Measurements from ENCODE around the gene SEPSECS.

DNA sequence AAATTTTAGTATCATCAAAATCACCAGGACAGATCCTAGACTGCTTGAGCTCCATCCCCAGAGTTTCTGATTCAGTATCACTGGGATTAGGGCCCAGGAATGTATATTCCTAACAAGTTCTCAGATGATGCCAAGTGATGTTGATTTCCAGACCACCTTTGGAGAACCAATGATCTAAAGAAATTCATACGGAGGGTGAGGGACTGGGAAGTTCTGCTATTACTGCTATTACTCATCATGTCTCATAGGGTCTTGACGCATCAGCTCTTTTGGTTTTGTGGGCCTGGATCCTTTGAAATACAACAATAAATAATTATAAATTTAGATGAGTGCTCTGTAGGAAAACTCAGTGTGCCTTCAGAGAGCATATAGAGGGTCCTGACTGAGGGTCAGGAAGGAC is 69.7 kb downstream of the SEPSECS start:
- no peak for TF ChIP-seq EP300 (IDR thresholded peaks at IDR 0.05)
- TF ChIP-seq POLR2AphosphoS5 (IDR thresholded peaks at IDR 0.05): no peak
- TF ChIP-seq, protein P1, sequence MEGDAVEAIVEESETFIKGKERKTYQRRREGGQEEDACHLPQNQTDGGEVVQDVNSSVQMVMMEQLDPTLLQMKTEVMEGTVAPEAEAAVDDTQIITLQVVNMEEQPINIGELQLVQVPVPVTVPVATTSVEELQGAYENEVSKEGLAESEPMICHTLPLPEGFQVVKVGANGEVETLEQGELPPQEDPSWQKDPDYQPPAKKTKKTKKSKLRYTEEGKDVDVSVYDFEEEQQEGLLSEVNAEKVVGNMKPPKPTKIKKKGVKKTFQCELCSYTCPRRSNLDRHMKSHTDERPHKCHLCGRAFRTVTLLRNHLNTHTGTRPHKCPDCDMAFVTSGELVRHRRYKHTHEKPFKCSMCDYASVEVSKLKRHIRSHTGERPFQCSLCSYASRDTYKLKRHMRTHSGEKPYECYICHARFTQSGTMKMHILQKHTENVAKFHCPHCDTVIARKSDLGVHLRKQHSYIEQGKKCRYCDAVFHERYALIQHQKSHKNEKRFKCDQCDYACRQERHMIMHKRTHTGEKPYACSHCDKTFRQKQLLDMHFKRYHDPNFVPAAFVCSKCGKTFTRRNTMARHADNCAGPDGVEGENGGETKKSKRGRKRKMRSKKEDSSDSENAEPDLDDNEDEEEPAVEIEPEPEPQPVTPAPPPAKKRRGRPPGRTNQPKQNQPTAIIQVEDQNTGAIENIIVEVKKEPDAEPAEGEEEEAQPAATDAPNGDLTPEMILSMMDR (IDR thresholded peaks at IDR 0.05): no peak
- TF ChIP-seq POLR2A (IDR thresholded peaks at IDR 0.05): no peak
